GM21825 (cell line): ENCODE measurements around the gene ELAVL3.
"Not testable (repeated sequence)": the region's sequence is repeated elsewhere in the genome, so short reads cannot be mapped to it uniquely, and the experiment has no call there.

ENCODE experiments used
- ATAC-seq: cut with Tn5 transposase; IDR thresholded peaks from one replicate; pipeline ENCODE4 v1.9.1; 2021; ENCODE audit warnings: mild to moderate bottlenecking, moderate library complexity; ENCODE audit not compliant: unreplicated experiment

Gene ELAVL3

GRCh38 chr19:11461453-11461852 is 19.4 kb downstream of the ELAVL3 start:
- ATAC-seq = no peak

DNA sequence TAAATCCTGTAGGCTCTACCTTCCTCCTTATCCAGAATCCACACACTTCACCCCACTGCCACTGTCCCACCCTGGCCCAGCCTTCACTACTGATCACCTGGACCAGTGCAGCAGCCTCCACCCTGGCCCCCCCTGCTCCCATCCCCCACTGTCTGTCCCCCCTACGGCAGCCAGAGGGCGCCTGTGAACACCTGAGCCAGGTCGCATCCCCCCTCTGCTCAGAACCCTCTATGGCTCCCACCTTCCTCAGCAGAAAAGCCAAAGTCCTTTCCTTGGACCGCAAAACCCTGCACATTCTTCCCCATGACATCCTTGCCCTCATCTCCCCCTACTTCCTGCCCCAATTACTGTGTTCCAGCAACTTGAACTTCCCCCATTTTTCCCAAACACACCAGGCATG is 20.6 kb downstream of the ELAVL3 start:
- ATAC-seq = no peak

GRCh38 chr19:11458912-11459311 is 21.9 kb downstream of the ELAVL3 start:
- ATAC-seq = not testable (repeated sequence)

GRCh38 chr19:11458236-11458900 is 22.5 kb downstream of the ELAVL3 start:
- no peak for ATAC-seq

GRCh38 chr19:11457831-11458230 is 23.0 kb downstream of the ELAVL3 start:
- no peak for ATAC-seq

DNA sequence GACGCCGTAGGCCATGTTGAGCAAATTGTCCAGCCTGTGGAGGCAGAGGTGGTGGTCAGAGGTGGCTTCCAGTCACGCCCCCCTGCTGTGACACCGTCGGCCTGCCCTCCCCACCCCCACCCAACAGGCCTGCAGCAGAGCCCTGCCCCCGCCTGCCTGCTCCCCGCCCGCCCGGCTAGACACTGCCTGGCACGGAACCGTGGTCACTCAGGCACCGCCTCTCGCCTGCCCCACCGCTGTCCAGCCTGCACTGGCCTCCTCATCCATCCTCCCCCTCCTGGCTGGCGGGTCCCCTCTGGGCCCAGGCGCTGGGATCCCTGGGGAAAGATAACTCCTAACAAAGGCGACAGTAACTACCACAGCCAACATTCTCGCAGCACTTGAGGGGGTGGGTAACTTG is 23.7 kb downstream of the ELAVL3 start:
- ATAC-seq = no peak

DNA sequence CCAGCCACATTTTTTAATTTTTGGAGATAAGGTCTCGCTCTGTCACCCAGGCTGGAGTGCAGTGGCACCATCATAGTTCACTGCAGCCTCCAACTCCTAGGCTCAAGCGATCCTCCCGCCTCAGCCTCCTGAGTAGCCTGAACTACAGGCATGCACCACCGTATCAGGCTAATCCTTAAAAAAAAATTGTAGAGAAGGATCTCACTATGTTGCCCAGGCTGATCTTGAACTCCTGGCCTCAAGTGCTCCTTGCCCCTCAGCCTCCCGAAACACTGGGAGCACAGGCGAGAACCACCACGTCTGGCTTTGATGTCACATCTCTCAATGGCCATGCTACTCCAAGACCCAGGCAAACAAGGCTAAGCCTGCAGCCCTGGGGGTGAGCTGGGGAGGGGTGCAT is 24.2 kb downstream of the ELAVL3 start:
- no peak for ATAC-seq

DNA sequence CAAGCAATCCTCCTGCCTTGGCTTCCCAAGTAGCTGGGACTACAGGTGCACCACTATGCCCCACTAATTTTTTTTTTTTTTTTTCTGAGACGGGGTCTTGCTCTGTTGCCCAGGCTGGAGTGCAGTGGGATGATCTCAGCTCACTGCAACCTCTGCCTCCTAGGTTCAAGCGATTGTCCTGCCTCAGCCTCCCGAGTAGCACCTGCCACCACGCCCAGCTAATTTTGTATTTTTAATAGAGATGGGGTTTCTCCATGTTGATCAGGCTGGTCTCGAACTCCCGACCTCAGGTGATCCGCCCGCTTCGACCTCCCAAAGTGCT is 25.7 kb downstream of the ELAVL3 start:
- not testable (repeated sequence) for ATAC-seq

GRCh38 chr19:11453468-11454341 is 27.1 kb downstream of the ELAVL3 start:
- no peak for ATAC-seq

DNA sequence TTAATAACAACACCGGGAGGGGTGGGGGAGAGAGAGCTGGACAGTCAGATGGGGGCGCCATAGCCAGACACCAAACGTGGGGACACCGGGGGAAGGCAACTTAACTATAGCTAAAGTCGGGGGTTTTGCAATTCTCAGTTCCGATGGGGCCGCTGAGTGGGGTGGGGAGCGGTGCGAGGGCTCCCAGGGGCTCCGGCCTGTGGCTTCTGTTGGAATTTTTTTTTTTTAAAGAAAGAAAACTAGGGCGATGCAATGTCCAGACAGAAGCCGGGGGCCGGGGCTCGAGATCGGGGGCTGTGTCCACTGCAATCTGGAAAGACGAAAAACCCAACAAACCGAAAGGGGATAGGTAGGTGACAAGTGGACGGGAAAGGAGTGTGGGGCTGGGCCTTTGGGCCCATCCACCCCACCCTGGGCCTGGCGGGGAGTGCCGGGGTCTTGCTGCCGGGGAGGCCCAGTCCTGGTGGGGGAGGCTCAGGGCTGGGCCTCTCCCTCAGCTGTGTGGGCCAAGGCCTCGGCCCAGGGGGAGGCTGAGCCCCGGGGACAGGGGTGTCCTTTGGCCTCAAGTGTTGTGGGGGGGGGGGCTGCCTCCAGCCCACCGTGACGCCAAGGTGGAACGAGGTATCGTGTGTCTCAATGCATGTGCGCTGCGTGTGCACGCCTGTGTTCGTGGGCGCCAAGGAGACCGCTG is 28.1 kb downstream of the ELAVL3 start:
- ATAC-seq = no peak

GRCh38 chr19:11451871-11452619 is 28.8 kb downstream of the ELAVL3 start:
- no peak for ATAC-seq

DNA sequence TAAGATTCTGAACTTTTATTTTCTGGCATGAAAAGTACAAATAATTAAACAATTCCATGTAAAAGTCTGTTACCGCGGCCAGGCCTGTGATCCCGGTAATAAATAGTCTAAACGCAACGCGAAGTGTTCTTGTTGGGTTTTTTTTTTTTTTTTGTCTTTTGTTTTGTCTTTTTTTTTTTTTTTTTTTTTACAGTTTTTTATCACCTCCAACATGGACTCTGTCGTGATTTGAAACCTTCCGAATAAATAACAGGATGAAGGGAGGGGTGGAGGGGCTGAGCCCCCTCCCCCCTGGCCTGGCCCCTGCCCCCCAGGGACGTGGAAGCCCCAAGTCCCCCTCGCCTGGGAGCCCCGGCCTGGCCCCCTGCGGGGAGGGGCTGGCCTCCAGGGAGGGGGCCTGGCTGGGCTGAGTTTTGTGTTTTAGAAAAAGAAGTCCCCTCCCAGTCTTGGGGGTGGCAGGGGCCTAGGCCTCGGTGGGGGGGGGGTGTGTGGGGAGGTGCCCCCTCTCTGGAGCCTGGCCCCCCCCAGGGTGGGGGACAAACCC is 29.4 kb downstream of the ELAVL3 start:
- no peak for ATAC-seq

DNA sequence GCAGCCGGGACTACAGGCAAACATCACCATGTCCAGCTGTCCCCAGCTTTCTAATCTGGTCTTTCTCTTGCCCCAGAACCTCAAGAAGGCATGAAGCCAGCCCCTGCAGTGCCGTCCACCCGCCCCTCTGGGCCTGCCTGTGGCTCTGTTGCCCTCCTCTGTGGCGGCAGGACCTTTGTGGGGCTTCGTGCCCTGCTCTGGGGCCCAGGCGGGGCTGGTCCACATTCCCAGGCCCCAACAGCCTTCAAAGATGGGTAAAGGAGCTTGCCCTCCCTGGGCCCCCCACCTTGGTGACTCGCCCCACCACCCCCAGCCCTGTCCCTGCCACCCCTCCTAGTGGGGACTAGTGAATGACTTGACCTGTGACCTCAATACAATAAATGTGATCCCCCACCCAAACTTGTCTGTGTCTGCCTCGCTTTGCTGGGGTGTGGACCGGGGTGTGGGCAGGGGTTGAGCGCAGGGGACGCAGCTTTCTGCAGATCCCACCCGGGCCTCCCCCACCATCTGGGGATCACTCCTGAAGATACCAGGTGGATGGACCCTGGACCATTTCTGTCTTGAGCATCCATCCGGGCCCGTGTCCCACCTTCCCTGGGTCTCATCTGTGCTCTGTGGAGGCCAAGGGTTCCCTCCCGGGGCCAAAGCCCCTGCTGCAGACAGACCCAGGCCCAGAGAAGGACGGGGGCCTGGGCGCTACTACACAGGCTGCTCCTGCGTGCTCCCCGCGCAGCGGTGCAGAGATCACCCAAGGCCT is 30.1 kb downstream of the ELAVL3 start:
- no peak for ATAC-seq

GRCh38 chr19:11448923-11449554 is 31.8 kb downstream of the ELAVL3 start:
- ATAC-seq = no peak

- ATAC-seq = no peak
Observed at GRCh38 chr19:11448410-11448809, 32.4 kb downstream of the ELAVL3 start.

- ATAC-seq = no peak
Observed at GRCh38 chr19:11447347-11448262, 33.2 kb downstream of the ELAVL3 start.

DNA sequence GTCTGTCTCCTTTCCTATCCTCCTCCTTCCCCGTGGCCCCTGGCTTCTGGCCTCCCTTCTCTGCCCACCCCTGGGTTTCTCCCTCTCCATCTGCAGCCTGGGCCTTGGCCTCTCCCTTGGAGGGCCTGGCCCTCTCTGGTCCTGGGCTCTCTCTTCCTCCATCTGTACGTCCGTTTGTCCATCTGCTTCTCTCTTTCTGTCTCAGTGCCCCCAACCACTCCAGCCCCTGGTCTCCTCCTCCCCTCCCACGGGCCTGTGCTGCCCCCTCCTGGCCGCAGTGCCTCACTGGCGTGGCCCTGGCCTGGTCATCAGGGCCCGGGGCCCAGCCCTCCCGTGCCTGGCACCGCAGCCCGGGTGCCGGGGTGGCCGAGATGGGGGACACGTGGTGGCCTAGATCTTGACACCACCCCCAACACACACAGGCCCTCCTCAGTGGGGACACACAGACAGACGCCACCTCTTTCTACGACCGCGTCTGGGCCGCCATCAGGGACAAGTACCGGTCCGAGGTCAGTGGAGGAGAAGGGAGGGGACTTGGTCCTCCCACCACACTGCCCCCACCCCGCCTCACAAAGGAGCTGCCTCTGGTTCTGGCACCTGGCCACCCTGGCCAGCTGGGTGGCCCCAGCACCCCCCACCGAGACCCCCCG is 34.1 kb downstream of the ELAVL3 start:
- ATAC-seq = no peak

GRCh38 chr19:11446271-11446651 is 34.6 kb downstream of the ELAVL3 start:
- ATAC-seq = no peak
